IMR-90 (cell line): ENCODE data around the gene RFX1. TPM values are rescaled to one million over a fixed set of nuclear protein-coding genes. Genes with fewer than 3 reads are reported as not detected.

Source experiments
- ATAC-seq: fragments of 200-7000 bp; cut with Tn5 transposase; 2 replicates; pipeline ENCODE4 v1.9.1; 2020; ENCODE audit warnings: low read depth, mild to moderate bottlenecking, moderate library complexity
- BruUV-seq: library from RNA; stranded (reverse); fragments of 400-500 nt; replicated peaks from 2 replicates; lab custom pipeline; 2021; lab: Mats Ljungman, UMichigan
- CTCF ChIA-PET: fragments of 300-600 bp; formaldehyde crosslinking; extraction: SDS; loops from one replicate; lab custom pipeline; 2021; ENCODE audit warnings: antibody characterized with exemption; lab: Yijun Ruan, JAX
- POLR2A ChIA-PET: fragments of 300-600 bp; sonication (Branson Sonifier 250); formaldehyde crosslinking; loops from one replicate; lab custom pipeline; 2022; ENCODE audit warnings: antibody characterized with exemption; ENCODE audit not compliant: unreplicated experiment; lab: Charles Lee
- DNase-seq: peaks from one replicate; pipeline ENCODE4 v3.0.0; 2013
- H2AFZ ChIP-seq: replicated peaks from 2 replicates; pipeline ENCODE3; 2013; ENCODE audit warnings: low read length, mild to moderate bottlenecking; ENCODE audit not compliant: poor library complexity
- H2AK5ac ChIP-seq: 2 replicates; pipeline ENCODE4 v1.6.1; 2013; ENCODE audit warnings: low read depth, low read length, inconsistent platforms
- H2AK9ac ChIP-seq: replicated peaks from 2 replicates; pipeline ENCODE3; 2013; ENCODE audit warnings: mild to moderate bottlenecking, low read depth, low read length, moderate library complexity; ENCODE audit not compliant: poor library complexity
- H2BK120ac ChIP-seq: 2 replicates; pipeline ENCODE4 v1.6.1; 2013; ENCODE audit warnings: low read depth, low read length, inconsistent platforms
- H2BK15ac ChIP-seq: 3 replicates; pipeline ENCODE4 v1.6.1; 2013; ENCODE audit warnings: low read depth, low read length, inconsistent platforms
- H2BK20ac ChIP-seq: 2 replicates; pipeline ENCODE4 v1.6.1; 2013; ENCODE audit warnings: low read depth, mild to moderate bottlenecking, inconsistent platforms, low read length, moderate library complexity
- H2BK5ac ChIP-seq: 2 replicates; pipeline ENCODE4 v1.6.1; 2013; ENCODE audit warnings: mild to moderate bottlenecking, low read depth, low read length, inconsistent platforms; ENCODE audit not compliant: poor library complexity, severe bottlenecking
- H3K14ac ChIP-seq: replicated peaks from 2 replicates; pipeline ENCODE4 v1.6.1; 2013; ENCODE audit warnings: low read depth, low read length, inconsistent platforms
- H3K18ac ChIP-seq: 2 replicates; pipeline ENCODE4 v1.6.1; 2013; ENCODE audit warnings: low read depth, low read length, control low read depth
- H3K23ac ChIP-seq: 2 replicates; pipeline ENCODE4 v1.6.1; 2013; ENCODE audit warnings: low read depth, low read length, inconsistent platforms
- H3K27ac ChIP-seq: 2 replicates; pipeline ENCODE4 v1.5.1; 2013; ENCODE audit warnings: mild to moderate bottlenecking, control low read depth, low read length; ENCODE audit not compliant: insufficient read depth
- H3K27me3 ChIP-seq: 2 replicates; pipeline ENCODE4 v1.6.1; 2013; ENCODE audit warnings: low read length; ENCODE audit not compliant: control insufficient read depth, insufficient read depth
- H3K36me3 ChIP-seq: 2 replicates; pipeline ENCODE4 v1.6.1; 2013; ENCODE audit warnings: low read length, mixed read lengths; ENCODE audit not compliant: control insufficient read depth, insufficient read depth
- H3K4ac ChIP-seq: 2 replicates; pipeline ENCODE4 v1.6.1; 2013; ENCODE audit warnings: low read depth, low read length, inconsistent platforms
- H3K4me1 ChIP-seq: 2 replicates; pipeline ENCODE4 v1.6.1; 2013; ENCODE audit warnings: low read length, mixed read lengths; ENCODE audit not compliant: control insufficient read depth, insufficient read depth
- H3K4me2 ChIP-seq: 2 replicates; pipeline ENCODE4 v1.6.1; 2013; ENCODE audit warnings: low read depth, mild to moderate bottlenecking, control low read depth, low read length, moderate library complexity
- H3K4me3 ChIP-seq: 2 replicates; pipeline ENCODE4 v1.5.1; 2013; ENCODE audit warnings: low read depth, mild to moderate bottlenecking, control low read depth, low read length, moderate library complexity; ENCODE audit not compliant: insufficient read depth
- H3K56ac ChIP-seq: 2 replicates; pipeline ENCODE4 v1.6.1; 2013; ENCODE audit warnings: low read length, inconsistent platforms; ENCODE audit not compliant: insufficient read depth; ENCODE audit errors: extremely low read depth
- H3K79me1 ChIP-seq, 2 experiments: 2 replicates each; pipeline ENCODE4 v1.6.1; 2013; ENCODE audit warnings: low read length in 2 of 2, inconsistent platforms in 1 of 2, low read depth in 1 of 2
- H3K9ac ChIP-seq: 2 replicates; pipeline ENCODE4 v1.6.1; 2013; ENCODE audit warnings: low read depth, low read length, control low read depth
- H3K9me1 ChIP-seq: 2 replicates; pipeline ENCODE4 v1.6.1; 2013; ENCODE audit warnings: low read length, inconsistent platforms; ENCODE audit not compliant: insufficient read depth
- H3K9me3 ChIP-seq: 2 replicates; pipeline ENCODE4 v1.6.1; 2013; ENCODE audit warnings: low read length; ENCODE audit not compliant: control insufficient read depth, insufficient read depth
- H4K20me1 ChIP-seq: 2 replicates; pipeline ENCODE4 v1.6.1; 2013; ENCODE audit warnings: low read length, inconsistent platforms; ENCODE audit not compliant: insufficient read depth
- H4K5ac ChIP-seq: 2 replicates; pipeline ENCODE4 v1.6.1; 2013; ENCODE audit warnings: mild to moderate bottlenecking, low read depth, low read length, control low read depth
- H4K8ac ChIP-seq, 2 experiments: 2 replicates each; pipeline ENCODE4 v1.6.1; 2013; ENCODE audit warnings: low read depth in 2 of 2, low read length in 2 of 2, control low read depth in 1 of 2, inconsistent platforms in 1 of 2
- H4K91ac ChIP-seq: 2 replicates; pipeline ENCODE4 v1.6.1; 2013; ENCODE audit warnings: low read depth, low read length, inconsistent platforms; ENCODE audit not compliant: insufficient read depth
- BHLHE40 ChIP-seq: fragments of 150-350 bp; IDR thresholded peaks from 2 replicates; pipeline ENCODE4 v1.6.1; 2016; ENCODE audit warnings: mild to moderate bottlenecking, low read depth, low read length
- CEBPB ChIP-seq: IDR thresholded peaks from 2 replicates; pipeline ENCODE4 v1.6.1; 2012; ENCODE audit warnings: low read depth, low read length, improper control_type of control experiment
- CHD1 ChIP-seq: IDR thresholded peaks from 2 replicates; pipeline ENCODE4 v1.6.1; 2012; ENCODE audit warnings: low read depth, low read length, improper control_type of control experiment
- CTCF ChIP-seq: conservative IDR thresholded peaks from 2 replicates; pipeline ENCODE4 v1.5.1; 2012; ENCODE audit warnings: mild to moderate bottlenecking, low read depth, low read length, improper control_type of control experiment
- FOS ChIP-seq: fragments of 150-350 bp; IDR thresholded peaks from 2 replicates; pipeline ENCODE4 v1.6.1; 2016; ENCODE audit warnings: low read depth, low read length
- MAFK ChIP-seq: IDR thresholded peaks from 2 replicates; pipeline ENCODE4 v1.6.1; 2012; ENCODE audit warnings: low read depth, low read length, improper control_type of control experiment
- MAZ ChIP-seq: IDR thresholded peaks from 2 replicates; pipeline ENCODE4 v1.6.1; 2012; ENCODE audit warnings: low read depth, mild to moderate bottlenecking, low read length, improper control_type of control experiment, moderate library complexity, borderline replicate concordance
- NFE2L2 ChIP-seq: fragments of 150-350 bp; IDR thresholded peaks from 2 replicates; pipeline ENCODE4 v1.6.1; 2016; ENCODE audit warnings: low read depth, mild to moderate bottlenecking, low read length
- POLR2A ChIP-seq: IDR thresholded peaks from 2 replicates; pipeline ENCODE4 v1.6.1; 2012; ENCODE audit warnings: mild to moderate bottlenecking, low read depth, low read length
- RAD21 ChIP-seq: IDR thresholded peaks from 2 replicates; pipeline ENCODE4 v1.6.1; 2012; ENCODE audit warnings: low read length, improper control_type of control experiment
- RCOR1 ChIP-seq: IDR thresholded peaks from 2 replicates; pipeline ENCODE4 v1.6.1; 2012; ENCODE audit warnings: mild to moderate bottlenecking, low read length, improper control_type of control experiment; ENCODE audit not compliant: insufficient replicate concordance
- RFX5 ChIP-seq: IDR thresholded peaks from 2 replicates; pipeline ENCODE4 v1.8.0; 2012; ENCODE audit warnings: low read depth, mild to moderate bottlenecking, low read length, moderate library complexity
- SMC3 ChIP-seq: fragments of 150-350 bp; IDR thresholded peaks from 2 replicates; pipeline ENCODE4 v1.6.1; 2016; ENCODE audit warnings: low read depth, mild to moderate bottlenecking, antibody characterized with exemption, low read length, moderate library complexity
- USF2 ChIP-seq: fragments of 150-350 bp; IDR thresholded peaks from 2 replicates; pipeline ENCODE4 v1.6.1; 2017; ENCODE audit warnings: mild to moderate bottlenecking, antibody characterized with exemption, low read length, low read depth
- WGBS, 2 experiments: methylation state at CpG; one replicate each; pipeline versions ENCODE4 v1.1.5 to v1.1.7; 2013; ENCODE audit warnings: missing lambda C conversion rate in 2 of 2; ENCODE audit not compliant: insufficient read length in 1 of 2; ENCODE audit errors: extremely low coverage in 2 of 2; 5-methylcytosine and 5-hydroxymethylcytosine counted together
- dilution Hi-C: fragments of 300-500 bp; cut with HindIII; formaldehyde crosslinking; loops from one replicate; pipeline ENCODE4 v1.14.3; 2018; ENCODE audit warnings: low sequenced_read_pairs; ENCODE audit not compliant: unreplicated experiment
- in situ Hi-C: fragments of 300-500 bp; cut with MboI; formaldehyde crosslinking; loops from 3 replicates; pipeline ENCODE4 v1.14.3; 2019; ENCODE audit warnings: low sequenced_read_pairs, inconsistent platforms, mixed read lengths
- intact Hi-C: fragments of 100-400 bp; cut with micrococcal nuclease; formaldehyde crosslinking; loops from 2 replicates; pipeline ENCODE4 v1.10.0; 2022
- polyA plus RNA-seq, 3 experiments: library from polyadenylated mRNA; depleted of rRNA; stranded (reverse); fragments of >200 nt; gene quantifications; 2 replicates each; pipeline ENCODE4 v1.2.3, GENCODE V29; 2012; ENCODE audit warnings: low replicate concordance in 1 of 3
- total RNA-seq: library from RNA; depleted of rRNA; stranded (reverse); fragments of >200 nt; gene quantifications from 2 replicates; pipeline ENCODE4 v1.2.3, GENCODE V29; 2012

Gene RFX1
- total and polyA plus RNA-seq, 2 of the 4 experiments (the other 2 are of a cell fraction): 0.36 to 3.1 TPM

GRCh38 chr19:13937479-13938300 lies 68.4 kb downstream of the RFX1 start:
- H3K14ac ChIP-seq: 0 out of 2 replicates have a peak overlapping the region, but pooled peaks have one; percentile 59
- in situ Hi-C loops (no loop called here), dilution Hi-C loops (no loop called here), intact Hi-C loops (no loop called here)
- peak overlapping the region; percentile 23 to 32; a peak in 1 of 4 replicates for H4K8ac ChIP-seq
- BruUV-seq: no TSS peak
- H3K56ac ChIP-seq: no peak overlapping the region
- H3K9me1 ChIP-seq: peaks cover 5% of the 10 kb centered on the region
- peaks cover 0 to 4% of the 10 kb centered on the region in 2 experiments; a peak in 1 of 4 replicates for H3K79me1 ChIP-seq
- H2BK15ac ChIP-seq: peak overlapping the region; percentile 97
- H3K27me3 ChIP-seq: no peaks in the 10 kb centered on the region
- POLR2A ChIA-PET: interaction anchor here (0.8 kb wide), 1 partner anchor 15 kb away, joined by 3 read pairs; no protein-coding TSS in a partner anchor
- peak overlapping the region; percentile 83 for H3K4me2 ChIP-seq
- peak overlapping the region; percentile 68 for H4K91ac ChIP-seq
- H2BK5ac ChIP-seq: no peak overlapping the region
- H3K18ac ChIP-seq: peak overlapping the region; percentile 3; the same call in 1 of the 2 replicates
- CTCF ChIA-PET: interaction anchor here (1.3 to 2.7 kb wide), 2 partner anchors 15 to 26 kb away, joined by 3 to 8 read pairs; partner anchors contain the start of gene DCAF15
- peaks cover 6% of the 10 kb centered on the region for H3K36me3 ChIP-seq
- 7% methylated on average over 7 of the region's 29 CpGs; no CpG with 5 or more reads in 1 of the 2 experiments for WGBS, 2 experiments
- no peaks in the 10 kb centered on the region for H3K9me3 ChIP-seq
- peaks cover 7% of the 10 kb centered on the region for H3K4me1 ChIP-seq
- ATAC-seq (peak; percentile 58), DNase-seq (no peak)
- peak overlapping the region; percentile 86 for H2AFZ ChIP-seq
- H3K9ac ChIP-seq: peak overlapping the region; percentile 15
- no peaks in the 10 kb centered on the region for H4K20me1 ChIP-seq
- H4K5ac ChIP-seq: peak overlapping the region; percentile 9; the same call in 1 of the 2 replicates
- peak overlapping the region; percentile 38 for H3K27ac ChIP-seq
- peak overlapping the region; percentile 55 for H2AK9ac ChIP-seq
- H2AK5ac ChIP-seq: peak overlapping the region; percentile 83
- H2BK120ac ChIP-seq: peak overlapping the region; percentile 79
- H3K23ac ChIP-seq: peak overlapping the region; percentile 71
- H3K4ac ChIP-seq: peak overlapping the region; percentile 50
- H3K4me3 ChIP-seq: peak overlapping the region; percentile 51
- H2BK20ac ChIP-seq: peak overlapping the region; percentile 34; the same call in 1 of the 2 replicates
- TF ChIP-seq RAD21: no peak
- TF ChIP-seq CTCF: no peak
- TF ChIP-seq POLR2A: no peak
- no peak for TF ChIP-seq CEBPB
- no peak; the same call in 1 of the 2 replicates for TF ChIP-seq MAZ
- TF ChIP-seq RCOR1: no peak
- TF ChIP-seq CHD1: no peak
- no peak for TF ChIP-seq NFE2L2
- no peak for TF ChIP-seq RFX5
- no peak for TF ChIP-seq SMC3
- no peak for TF ChIP-seq FOS
- no peak for TF ChIP-seq BHLHE40
- TF ChIP-seq MAFK: no peak
- no peak for TF ChIP-seq USF2
